Muscle layer of duodenum (tissue), 2 donors: ENCODE data around the gene ELOVL7.
"Not testable (repeated sequence)": the region's sequence is repeated elsewhere in the genome, so short reads cannot be mapped to it uniquely, and the experiment has no call there.

ENCODE experiments used
- H3K27ac ChIP-seq: one replicate; pipeline ENCODE4 v1.7.0; 2013; ENCODE audit warnings: mild to moderate bottlenecking, low read length
- H3K27me3 ChIP-seq: one replicate; pipeline ENCODE4 v1.7.0; 2013; ENCODE audit warnings: low read depth, mild to moderate bottlenecking, control low read depth, low read length
- H3K36me3 ChIP-seq, 2 donors: one replicate each; pipeline ENCODE4 v1.7.0; 2013; ENCODE audit warnings: low read length in 2 of 2, control low read depth in 1 of 2, mild to moderate bottlenecking in 1 of 2; ENCODE audit not compliant: insufficient read depth in 2 of 2, control insufficient read depth in 1 of 2
- H3K4me1 ChIP-seq, 2 donors: one replicate each; pipeline ENCODE4 v1.7.0; 2013; ENCODE audit warnings: low read length in 2 of 2, mild to moderate bottlenecking in 2 of 2, control low read depth in 1 of 2, moderate library complexity in 1 of 2; ENCODE audit not compliant: insufficient read depth in 2 of 2, control insufficient read depth in 1 of 2
- H3K4me3 ChIP-seq, 2 donors: one replicate each; pipeline ENCODE4 v1.7.0; 2013; ENCODE audit warnings: low read length in 2 of 2, low read depth in 1 of 2, mild to moderate bottlenecking in 1 of 2
- H3K9me3 ChIP-seq, 2 donors: one replicate each; pipeline ENCODE4 v1.7.0; 2013; ENCODE audit warnings: low read length in 2 of 2, control low read depth in 1 of 2, mild to moderate bottlenecking in 1 of 2; ENCODE audit not compliant: control insufficient read depth in 1 of 2
- donor health status: healthy.

ELOVL7 gene

DNA sequence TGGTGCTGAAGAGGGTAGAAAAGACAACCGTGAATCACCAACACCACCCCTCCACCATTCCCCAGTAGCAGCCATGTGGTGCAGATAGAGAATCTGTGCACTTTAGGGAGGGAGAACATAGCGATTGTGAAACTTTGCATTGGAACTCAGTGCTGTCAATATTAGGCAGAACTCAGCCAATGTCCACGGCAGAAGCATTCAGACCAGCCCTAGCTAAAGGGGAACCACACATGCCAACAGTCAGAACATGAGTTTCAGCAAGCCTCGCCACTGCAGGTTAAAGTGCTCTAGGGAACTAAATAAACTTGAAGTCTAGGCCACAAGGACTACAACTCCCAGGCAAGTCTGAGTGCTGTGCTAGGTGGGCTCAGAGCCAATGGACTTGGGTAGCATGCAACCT lies 105.6 kb downstream of the ELOVL7 start:
- no peaks in the 10 kb centered on the region for H3K4me1 ChIP-seq
- no peaks in the 10 kb centered on the region for H3K27me3 ChIP-seq
- H3K27ac ChIP-seq = no peak overlapping the region
- peaks cover 0 to 2% of the 10 kb centered on the region in 2 donors for H3K9me3 ChIP-seq
- no peak overlapping the region for H3K4me3 ChIP-seq
- H3K36me3 ChIP-seq = no peaks in the 10 kb centered on the region

- not testable (repeated sequence) for H3K27me3 ChIP-seq, H3K9me3 ChIP-seq, H3K4me3 ChIP-seq, H3K27ac ChIP-seq, H3K4me1 ChIP-seq, H3K36me3 ChIP-seq
Observed at GRCh38 chr5:60730858-60731257, 113.2 kb downstream of the ELOVL7 start.

DNA sequence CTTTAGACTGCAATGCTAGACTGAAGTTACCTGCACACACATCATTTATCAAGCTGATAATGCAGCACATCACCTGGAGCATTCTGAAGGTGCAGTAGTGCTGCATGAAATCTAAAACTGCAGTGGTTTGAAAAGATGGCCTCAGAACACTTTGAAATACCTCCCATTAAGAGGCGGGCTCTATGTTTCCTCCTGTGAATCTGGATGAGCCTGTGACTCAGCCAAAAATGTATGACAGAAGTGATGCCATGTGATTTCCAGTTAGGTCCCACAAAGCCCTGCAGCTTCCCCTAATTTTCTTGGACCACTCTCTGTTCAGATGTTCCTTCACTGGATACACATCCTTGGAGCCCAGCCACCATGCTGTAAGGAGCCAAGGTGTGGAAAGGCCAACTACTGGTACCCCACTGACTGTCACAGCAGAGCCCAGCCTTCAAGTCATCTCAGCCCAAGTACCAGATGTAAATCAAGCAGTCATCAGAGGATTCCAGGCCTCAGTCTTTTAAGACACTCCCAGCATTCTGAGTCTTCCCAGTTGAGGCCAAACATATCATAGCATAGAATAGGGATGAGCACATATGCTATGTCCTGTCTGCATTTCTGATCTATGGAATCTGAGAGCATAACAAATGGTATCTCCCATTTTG lies 116.9 kb downstream of the ELOVL7 start:
- Histone ChIP-seq H3K36me3 (no peaks in the 10 kb centered on the region), H3K9me3 (no peaks in the 10 kb centered on the region), H3K27ac (no peak overlapping the region), H3K4me3 (no peak overlapping the region), H3K4me1 (no peaks in the 10 kb centered on the region), H3K27me3 (no peaks in the 10 kb centered on the region)

- Histone ChIP-seq H3K36me3 (no peaks in the 10 kb centered on the region), H3K27ac (no peak overlapping the region), H3K4me3 (no peak overlapping the region), H3K4me1 (no peaks in the 10 kb centered on the region), H3K9me3 (no peaks in the 10 kb centered on the region), H3K27me3 (no peaks in the 10 kb centered on the region)
Observed at GRCh38 chr5:60724126-60724525, 119.9 kb downstream of the ELOVL7 start.

DNA sequence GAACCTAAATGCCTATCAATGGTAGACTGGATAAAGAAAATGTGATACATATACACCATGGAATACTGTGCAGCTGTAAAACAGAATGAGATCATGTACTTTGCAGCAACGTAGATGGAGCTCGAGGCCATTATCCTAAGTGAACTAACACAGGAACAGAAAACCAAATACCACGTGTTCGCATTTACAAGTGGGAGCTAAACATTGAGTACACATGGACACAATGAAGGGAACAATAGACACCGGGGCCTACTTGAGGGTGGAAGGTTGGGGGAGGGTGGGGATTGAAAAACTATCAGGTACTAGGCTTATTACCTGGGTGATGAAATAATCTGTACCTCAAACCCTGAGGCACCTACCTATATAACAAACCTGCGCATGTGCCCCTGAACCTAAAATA lies 121.7 kb downstream of the ELOVL7 start:
- H3K27me3 ChIP-seq = no peaks in the 10 kb centered on the region
- no peaks in the 10 kb centered on the region for H3K36me3 ChIP-seq
- H3K9me3 ChIP-seq = no peaks in the 10 kb centered on the region
- no peak overlapping the region for H3K27ac ChIP-seq
- no peaks in the 10 kb centered on the region for H3K4me1 ChIP-seq
- no peak overlapping the region for H3K4me3 ChIP-seq

GRCh38 chr5:60719329-60719728 lies 124.7 kb downstream of the ELOVL7 start:
- Histone ChIP-seq H3K27ac (no peak overlapping the region), H3K9me3 (no peaks in the 10 kb centered on the region), H3K4me1 (no peaks in the 10 kb centered on the region), H3K36me3 (no peaks in the 10 kb centered on the region), H3K4me3 (no peak overlapping the region), H3K27me3 (no peaks in the 10 kb centered on the region)

DNA sequence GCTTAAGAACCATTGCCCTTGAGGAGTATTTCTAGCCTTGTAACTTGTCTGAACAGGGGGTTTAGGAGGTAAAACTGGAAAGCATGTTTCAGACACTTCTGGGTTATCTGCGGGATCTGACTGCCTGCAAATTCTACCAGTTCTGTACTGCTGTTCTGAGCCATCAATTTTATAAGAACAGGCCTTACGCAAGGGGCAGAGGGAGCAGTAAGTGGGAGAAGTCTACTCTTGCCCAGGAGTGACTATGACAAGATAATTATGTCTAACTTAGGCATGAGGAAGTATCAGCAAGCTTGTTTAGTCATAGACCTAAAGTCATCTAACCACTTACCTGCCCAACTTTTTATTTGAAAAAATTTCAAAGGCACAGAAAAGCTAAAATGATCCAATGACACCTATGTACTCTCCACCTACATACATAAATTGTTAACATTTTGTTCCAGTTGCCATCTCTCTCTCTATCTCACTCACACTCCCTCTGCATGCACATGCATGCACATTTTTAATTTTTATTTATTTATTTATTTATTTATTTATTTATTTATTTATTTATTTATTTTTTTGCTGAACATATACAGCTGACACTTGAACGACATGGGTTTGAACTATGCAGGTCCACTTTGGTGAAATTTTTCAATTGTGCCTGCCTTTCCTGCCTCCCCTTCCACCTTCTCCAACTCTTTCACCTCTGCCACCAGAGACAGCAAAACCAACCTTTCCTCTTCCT lies 125.7 kb downstream of the ELOVL7 start:
- Histone ChIP-seq H3K36me3 (no peaks in the 10 kb centered on the region), H3K27ac (no peak overlapping the region), H3K27me3 (no peaks in the 10 kb centered on the region), H3K4me3 (no peak overlapping the region), H3K9me3 (no peaks in the 10 kb centered on the region), H3K4me1 (no peaks in the 10 kb centered on the region)

GRCh38 chr5:60715201-60715928 lies 128.7 kb downstream of the ELOVL7 start:
- H3K36me3 ChIP-seq, H3K9me3 ChIP-seq, H3K27ac ChIP-seq, H3K4me1 ChIP-seq, H3K27me3 ChIP-seq, H3K4me3 ChIP-seq: not testable (repeated sequence)

GRCh38 chr5:60712950-60713349 lies 131.1 kb downstream of the ELOVL7 start:
- Histone ChIP-seq H3K27me3 (no peaks in the 10 kb centered on the region), H3K36me3 (no peaks in the 10 kb centered on the region), H3K4me1 (no peaks in the 10 kb centered on the region), H3K27ac (no peak overlapping the region), H3K9me3 (no peaks in the 10 kb centered on the region), H3K4me3 (no peak overlapping the region)

GRCh38 chr5:60711892-60712291 lies 132.2 kb downstream of the ELOVL7 start:
- not testable (repeated sequence) for H3K36me3 ChIP-seq, H3K4me1 ChIP-seq, H3K27me3 ChIP-seq, H3K4me3 ChIP-seq, H3K9me3 ChIP-seq, H3K27ac ChIP-seq

GRCh38 chr5:60710362-60710761 lies 133.7 kb downstream of the ELOVL7 start:
- Histone ChIP-seq H3K36me3 (no peaks in the 10 kb centered on the region), H3K4me1 (no peaks in the 10 kb centered on the region), H3K9me3 (no peaks in the 10 kb centered on the region), H3K4me3 (no peak overlapping the region), H3K27me3 (no peaks in the 10 kb centered on the region), H3K27ac (no peak overlapping the region)
